ENCODE measurements around the gene NT5C1B. TPM values are rescaled to one million over a fixed set of nuclear protein-coding genes. Genes with fewer than 3 reads are reported as not detected.

Gene NT5C1B
- total and polyA plus RNA-seq, 10 of the 15 experiments (the other 5 are each of a cell fraction or from before 2014, with no cell fraction given): 0.40 to 0.44 TPM; not detected in 8

GRCh38 chr2:18544171-18544570, 45.2 kb downstream of the NT5C1B start:
- DNase-seq (ENCODE audit: low read depth, low spot score): no peak
- 39% methylated on average over 3 of the region's 3 CpGs for WGBS (ENCODE audit: insufficient coverage, insufficient replicate concordance, low lambda C conversion rate, missing lambda C conversion rate)
- Histone ChIP-seq H3K9me3 (replicated peaks; ENCODE audit: control insufficient read depth, insufficient read depth, low read length) (no peaks in the 10 kb centered on the region), H3K4me3 (no peak overlapping the region), H2AFZ (ENCODE audit: control insufficient read depth, low read depth, low read length) (no peak overlapping the region), H3K27me3 (replicated peaks in 1 of 2; ENCODE audit: control insufficient read depth in 2 of 2, insufficient read depth in 2 of 2, low read length in 1 of 2) (no peaks in the 10 kb centered on the region), H4K20me1 (ENCODE audit: control insufficient read depth, insufficient read depth) (no peaks in the 10 kb centered on the region), H3K9ac (ENCODE audit: control insufficient read depth, insufficient read depth, low read length) (no peak overlapping the region), H3K4me1 (ENCODE audit: control insufficient read depth, insufficient read depth, low read length) (no peaks in the 10 kb centered on the region), H3K4me2 (ENCODE audit: control insufficient read depth, insufficient read depth) (no peak overlapping the region), H3K36me3 (ENCODE audit: control insufficient read depth in 2 of 2, insufficient read depth in 2 of 2, low read length in 1 of 2) (no peaks in the 10 kb centered on the region), H3K27ac (ENCODE audit: control insufficient read depth, insufficient read depth) (no peak overlapping the region), H3K79me2 (ENCODE audit: control insufficient read depth, insufficient read depth, low read length) (no peaks in the 10 kb centered on the region)
- no peak for TF ChIP-seq HCFC1 (IDR thresholded peaks at IDR 0.05; ENCODE audit: low read length)
- no peak for TF ChIP-seq STAT1 (conservative IDR thresholded peaks at IDR 0.05)
- no peak for TF ChIP-seq FOXK2 (IDR thresholded peaks at IDR 0.05)
- TF ChIP-seq, protein P1, sequence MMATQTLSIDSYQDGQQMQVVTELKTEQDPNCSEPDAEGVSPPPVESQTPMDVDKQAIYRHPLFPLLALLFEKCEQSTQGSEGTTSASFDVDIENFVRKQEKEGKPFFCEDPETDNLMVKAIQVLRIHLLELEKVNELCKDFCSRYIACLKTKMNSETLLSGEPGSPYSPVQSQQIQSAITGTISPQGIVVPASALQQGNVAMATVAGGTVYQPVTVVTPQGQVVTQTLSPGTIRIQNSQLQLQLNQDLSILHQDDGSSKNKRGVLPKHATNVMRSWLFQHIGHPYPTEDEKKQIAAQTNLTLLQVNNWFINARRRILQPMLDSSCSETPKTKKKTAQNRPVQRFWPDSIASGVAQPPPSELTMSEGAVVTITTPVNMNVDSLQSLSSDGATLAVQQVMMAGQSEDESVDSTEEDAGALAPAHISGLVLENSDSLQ (IDR thresholded peaks at IDR 0.05): no peak
- no peak for TF ChIP-seq BACH1 (IDR thresholded peaks at IDR 0.05; ENCODE audit: borderline replicate concordance)
- TF ChIP-seq, protein P2, sequence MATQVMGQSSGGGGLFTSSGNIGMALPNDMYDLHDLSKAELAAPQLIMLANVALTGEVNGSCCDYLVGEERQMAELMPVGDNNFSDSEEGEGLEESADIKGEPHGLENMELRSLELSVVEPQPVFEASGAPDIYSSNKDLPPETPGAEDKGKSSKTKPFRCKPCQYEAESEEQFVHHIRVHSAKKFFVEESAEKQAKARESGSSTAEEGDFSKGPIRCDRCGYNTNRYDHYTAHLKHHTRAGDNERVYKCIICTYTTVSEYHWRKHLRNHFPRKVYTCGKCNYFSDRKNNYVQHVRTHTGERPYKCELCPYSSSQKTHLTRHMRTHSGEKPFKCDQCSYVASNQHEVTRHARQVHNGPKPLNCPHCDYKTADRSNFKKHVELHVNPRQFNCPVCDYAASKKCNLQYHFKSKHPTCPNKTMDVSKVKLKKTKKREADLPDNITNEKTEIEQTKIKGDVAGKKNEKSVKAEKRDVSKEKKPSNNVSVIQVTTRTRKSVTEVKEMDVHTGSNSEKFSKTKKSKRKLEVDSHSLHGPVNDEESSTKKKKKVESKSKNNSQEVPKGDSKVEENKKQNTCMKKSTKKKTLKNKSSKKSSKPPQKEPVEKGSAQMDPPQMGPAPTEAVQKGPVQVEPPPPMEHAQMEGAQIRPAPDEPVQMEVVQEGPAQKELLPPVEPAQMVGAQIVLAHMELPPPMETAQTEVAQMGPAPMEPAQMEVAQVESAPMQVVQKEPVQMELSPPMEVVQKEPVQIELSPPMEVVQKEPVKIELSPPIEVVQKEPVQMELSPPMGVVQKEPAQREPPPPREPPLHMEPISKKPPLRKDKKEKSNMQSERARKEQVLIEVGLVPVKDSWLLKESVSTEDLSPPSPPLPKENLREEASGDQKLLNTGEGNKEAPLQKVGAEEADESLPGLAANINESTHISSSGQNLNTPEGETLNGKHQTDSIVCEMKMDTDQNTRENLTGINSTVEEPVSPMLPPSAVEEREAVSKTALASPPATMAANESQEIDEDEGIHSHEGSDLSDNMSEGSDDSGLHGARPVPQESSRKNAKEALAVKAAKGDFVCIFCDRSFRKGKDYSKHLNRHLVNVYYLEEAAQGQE (IDR thresholded peaks at IDR 0.05; ENCODE audit: low read depth, low read length): no peak
- TF ChIP-seq RFX5 (IDR thresholded peaks at IDR 0.05; ENCODE audit: low read depth, low read length): no peak
- TF ChIP-seq SUZ12 (IDR thresholded peaks at IDR 0.05; ENCODE audit: unreplicated experiment): no peak
- no peak for TF ChIP-seq NR2F1 (conservative IDR thresholded peaks at IDR 0.05)
- TF ChIP-seq POLR2AphosphoS5 (IDR thresholded peaks at IDR 0.05; ENCODE audit: low read length): no peak
- TF ChIP-seq MXI1 (IDR thresholded peaks at IDR 0.05; ENCODE audit: low read depth, low read length): no peak
- TF ChIP-seq RBBP5 (conservative IDR thresholded peaks at IDR 0.05): no peak
- no peak for TF ChIP-seq JUNB (IDR thresholded peaks at IDR 0.05)
- no peak for TF ChIP-seq RAD51 (IDR thresholded peaks at IDR 0.05)
- no peak for TF ChIP-seq TARDBP (IDR thresholded peaks at IDR 0.05; ENCODE audit: borderline replicate concordance)
- TF ChIP-seq KDM1A (IDR thresholded peaks at IDR 0.05; ENCODE audit: borderline replicate concordance): no peak
- BruUV-seq (replicated peaks): no TSS peak
- ATAC-seq: no peak
- intact Hi-C loops (cut with micrococcal nuclease; ENCODE audit: unreplicated experiment) (loop anchor here (10.0 kb wide), 1 partner anchor 801 kb away; no protein-coding TSS in a partner anchor), in situ Hi-C loops (cut with MboI) (no loop called here)
- ChIA-PET POLR2A (no interaction called here), CTCF (no interaction called here), RAD21 (ENCODE audit: unreplicated experiment) (interaction anchor here (0.6 kb wide), 1 partner anchor 17 kb away, joined by 3 read pairs; no protein-coding TSS in a partner anchor), SMC1A (ENCODE audit: uncharacterized antibody, unreplicated experiment) (no interaction called here)
- FAIRE-seq: no peak

Data from GM12878 (cell line).